ENCODE data around the gene DTD1.

Gene DTD1

DNA sequence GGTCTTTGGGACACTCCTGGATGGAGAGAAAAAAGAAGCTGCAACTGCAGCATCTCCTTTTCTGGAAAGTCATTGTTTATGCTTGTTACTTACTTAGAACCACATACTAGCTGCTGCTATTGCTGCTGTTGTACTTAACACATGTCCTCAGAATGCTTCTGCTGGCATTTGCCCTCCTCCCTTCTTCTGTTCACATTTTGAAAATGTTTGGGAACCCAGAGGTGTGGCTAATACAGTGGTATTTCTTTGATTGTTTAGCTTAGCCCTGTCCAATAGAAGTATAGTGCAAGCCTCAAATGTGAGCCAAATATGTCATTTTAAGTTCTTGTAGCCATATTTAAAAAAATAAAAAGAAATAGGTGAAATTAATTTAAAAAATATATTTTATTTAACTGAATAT, 8.4 kb downstream of the DTD1 start:
- H3K36me3 ChIP-seq = peaks cover 0 to 12% (median 8%) of the 10 kb centered on the region in 11 experiments; a peak in 5 of 22 replicates
- H3K4me1 ChIP-seq = no peaks in the 10 kb centered on the region
- no peaks in the 10 kb centered on the region for H3K27me3 ChIP-seq
- H3K4me2 ChIP-seq = no peak overlapping the region
- no peak overlapping the region for H3K27ac ChIP-seq
- H3K9ac ChIP-seq = no peak overlapping the region
- H3K4me3 ChIP-seq = no peak overlapping the region
- peaks cover 4 to 12% (median 6%) of the 10 kb centered on the region in 11 experiments; a peak in 16 of 22 replicates for H3K9me3 ChIP-seq (replicated peaks in 1 of 11)
- no peaks in the 10 kb centered on the region for H4K20me1 ChIP-seq
- no peak for TF ChIP-seq Cebpa-rat (IDR thresholded peaks at IDR 0.05)

DNA sequence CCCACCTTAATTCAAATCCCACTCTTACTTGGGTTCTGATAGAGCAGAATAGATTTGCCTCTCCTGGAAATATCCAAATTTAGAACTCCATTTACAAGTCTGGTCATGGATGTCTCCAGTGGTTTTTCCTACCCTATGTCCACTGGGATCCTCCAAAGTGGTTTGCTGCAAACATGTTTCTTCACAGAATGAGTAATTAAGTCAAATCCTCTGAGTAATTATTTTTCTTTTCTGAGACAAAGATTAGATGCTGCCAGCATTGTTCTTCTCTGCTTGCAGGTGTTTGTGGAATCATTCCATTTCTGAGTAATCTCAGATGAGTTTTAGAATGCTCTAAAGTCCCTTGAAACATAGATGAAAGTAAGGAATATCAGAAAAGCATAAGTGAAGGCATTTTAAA, 21.9 kb downstream of the DTD1 start:
- H3K4me2 ChIP-seq = no peak overlapping the region
- peaks cover 0 to 6% (median 0%) of the 10 kb centered on the region in 10 experiments; a peak in 1 of 20 replicates for H3K4me1 ChIP-seq
- no peaks in the 10 kb centered on the region for H3K9me3 ChIP-seq (replicated peaks in 1 of 11)
- H3K27ac ChIP-seq = no peak overlapping the region
- H3K9ac ChIP-seq = no peak overlapping the region
- H3K4me3 ChIP-seq = no peak overlapping the region
- no peaks in the 10 kb centered on the region; a peak in 1 of 22 replicates for H3K36me3 ChIP-seq
- H4K20me1 ChIP-seq = no peaks in the 10 kb centered on the region; a peak in 1 of 22 replicates
- TF ChIP-seq Cebpa-rat (IDR thresholded peaks at IDR 0.05) = no peak
- no peaks in the 10 kb centered on the region for H3K27me3 ChIP-seq

DNA sequence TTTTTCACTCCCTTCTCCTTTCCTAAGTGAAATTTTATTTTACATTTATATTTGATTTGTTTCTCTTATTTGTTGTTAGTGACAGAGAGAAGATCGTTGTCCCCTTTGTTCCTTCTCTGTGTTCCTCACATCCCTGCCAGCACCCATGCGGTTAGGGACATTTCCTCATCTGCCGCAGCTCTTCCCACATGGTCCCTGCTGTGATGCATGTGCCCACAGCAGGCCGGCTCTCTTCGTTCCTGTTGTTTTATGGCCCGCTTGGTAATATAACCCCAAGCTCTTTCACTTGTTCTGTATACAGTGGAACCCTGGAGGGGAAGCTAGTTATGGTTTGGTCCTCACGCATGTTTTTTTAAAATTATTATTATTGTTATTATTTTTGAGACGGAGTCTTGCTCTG, 23.6 kb downstream of the DTD1 start:
- Histone ChIP-seq H4K20me1 (no peaks in the 10 kb centered on the region; a peak in 1 of 22 replicates), H3K9ac (no peak overlapping the region), H3K36me3 (no peaks in the 10 kb centered on the region; a peak in 1 of 22 replicates), H3K4me2 (no peak overlapping the region), H3K27ac (no peak overlapping the region), H3K27me3 (no peaks in the 10 kb centered on the region), H3K9me3 (replicated peaks in 1 of 11) (0 out of 22 replicates have a peak, but pooled peaks cover 0 to 2% (median 0%) of the 10 kb centered on the region in 11 experiments), H3K4me1 (peaks cover 0 to 6% (median 0%) of the 10 kb centered on the region in 10 experiments; a peak in 1 of 20 replicates), H3K4me3 (no peak overlapping the region)
- TF ChIP-seq Cebpa-rat (IDR thresholded peaks at IDR 0.05) = no peak

DNA sequence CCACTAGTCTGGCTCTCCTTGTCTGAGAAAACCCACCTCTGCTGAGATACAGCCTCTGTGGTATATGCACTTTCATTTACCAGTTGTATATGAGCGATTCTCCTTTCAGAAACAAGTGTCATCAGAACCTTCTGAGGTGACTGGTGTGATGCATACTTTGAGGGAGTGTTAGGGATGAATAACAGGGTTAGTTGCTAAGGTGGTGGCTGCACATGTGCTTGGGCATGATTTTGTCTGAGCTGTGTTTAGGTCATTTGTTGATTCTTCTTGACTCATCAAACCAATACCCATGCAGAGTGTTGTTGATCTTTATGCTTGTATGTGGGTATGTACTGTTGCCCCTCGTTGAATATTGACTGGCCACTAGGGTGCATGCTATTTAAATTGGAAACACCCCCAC, 25.7 kb downstream of the DTD1 start:
- TF ChIP-seq Cebpa-rat (IDR thresholded peaks at IDR 0.05) = no peak
- Histone ChIP-seq H4K20me1 (no peaks in the 10 kb centered on the region; a peak in 1 of 22 replicates), H3K9ac (no peak overlapping the region), H3K9me3 (replicated peaks in 1 of 11) (peaks cover 0 to 6% (median 0%) of the 10 kb centered on the region in 11 experiments; a peak in 1 of 22 replicates), H3K27ac (no peak overlapping the region), H3K27me3 (no peaks in the 10 kb centered on the region), H3K4me3 (no peak overlapping the region), H3K36me3 (no peaks in the 10 kb centered on the region; a peak in 1 of 22 replicates), H3K4me1 (peaks cover 0 to 6% (median 0%) of the 10 kb centered on the region in 10 experiments; a peak in 1 of 20 replicates), H3K4me2 (no peak overlapping the region)

DNA sequence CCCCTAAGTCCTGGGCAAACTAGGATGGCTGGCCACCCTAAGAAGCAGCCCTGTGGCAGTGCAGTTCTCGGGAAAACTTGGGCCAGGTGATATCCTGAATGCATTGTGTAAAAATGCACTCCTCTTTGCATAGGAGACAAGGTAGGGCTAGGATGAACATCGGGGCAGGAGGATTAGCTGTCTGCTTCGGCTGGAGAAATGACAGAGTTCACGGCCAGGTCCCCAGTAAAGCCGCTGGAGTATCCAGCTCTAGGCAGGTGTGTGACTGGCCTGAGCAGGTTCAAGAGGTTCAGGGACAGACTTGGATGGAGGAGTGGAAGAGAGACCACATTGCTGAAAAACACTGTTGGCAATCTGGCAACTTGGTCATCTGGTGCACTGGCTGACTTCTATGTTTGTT, 26.4 kb downstream of the DTD1 start:
- peaks cover 0 to 6% (median 0%) of the 10 kb centered on the region in 11 experiments; a peak in 1 of 22 replicates for H3K9me3 ChIP-seq (replicated peaks in 1 of 11)
- no peak overlapping the region for H3K9ac ChIP-seq
- no peaks in the 10 kb centered on the region for H3K27me3 ChIP-seq
- no peak overlapping the region for H3K4me2 ChIP-seq
- no peaks in the 10 kb centered on the region; a peak in 1 of 22 replicates for H3K36me3 ChIP-seq
- H3K4me3 ChIP-seq = no peak overlapping the region
- no peak for TF ChIP-seq Cebpa-rat (IDR thresholded peaks at IDR 0.05)
- H3K4me1 ChIP-seq = peaks cover 0 to 6% (median 0%) of the 10 kb centered on the region in 10 experiments; a peak in 1 of 20 replicates
- H3K27ac ChIP-seq = no peak overlapping the region
- H4K20me1 ChIP-seq = no peaks in the 10 kb centered on the region; a peak in 1 of 22 replicates

DNA sequence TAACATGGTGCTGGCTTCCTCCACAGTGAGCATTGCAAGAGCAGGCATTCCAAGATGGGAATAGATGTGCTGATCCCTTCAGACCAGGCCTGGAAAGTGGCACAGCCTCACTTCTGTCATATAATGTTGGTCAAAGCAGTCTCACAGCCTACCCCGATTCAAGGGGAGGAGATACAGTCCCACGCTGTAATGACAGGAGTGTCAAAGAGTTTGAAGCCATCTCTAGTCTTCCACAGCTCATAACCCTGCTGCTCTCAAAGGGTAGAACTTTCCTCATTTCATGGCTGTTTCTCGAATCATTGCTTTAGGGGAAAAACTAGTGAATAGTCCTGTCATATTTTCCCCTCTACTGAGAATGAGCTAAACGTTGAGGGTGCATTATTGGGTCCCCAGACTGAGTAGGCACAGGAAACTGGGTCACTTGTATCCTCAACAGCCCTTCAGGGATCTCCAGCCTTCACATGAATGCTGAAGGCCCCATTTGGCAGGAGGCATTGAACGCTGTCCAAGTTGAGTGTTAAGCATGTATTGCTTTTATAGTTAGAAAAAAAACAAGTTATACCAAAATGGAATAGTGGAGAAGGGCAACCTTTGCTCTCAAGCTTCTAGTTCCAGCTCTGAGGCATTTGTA, 27.3 kb downstream of the DTD1 start:
- Histone ChIP-seq H3K36me3 (no peaks in the 10 kb centered on the region; a peak in 1 of 22 replicates), H3K4me2 (no peak overlapping the region), H3K4me1 (peaks cover 0 to 6% (median 0%) of the 10 kb centered on the region in 10 experiments; a peak in 1 of 20 replicates), H3K27ac (no peak overlapping the region), H4K20me1 (no peaks in the 10 kb centered on the region; a peak in 1 of 22 replicates), H3K27me3 (no peaks in the 10 kb centered on the region), H3K9ac (no peak overlapping the region), H3K9me3 (replicated peaks in 1 of 11) (peaks cover 0 to 6% (median 0%) of the 10 kb centered on the region in 11 experiments; a peak in 1 of 22 replicates), H3K4me3 (no peak overlapping the region)
- no peak for TF ChIP-seq Cebpa-rat (IDR thresholded peaks at IDR 0.05)

DNA sequence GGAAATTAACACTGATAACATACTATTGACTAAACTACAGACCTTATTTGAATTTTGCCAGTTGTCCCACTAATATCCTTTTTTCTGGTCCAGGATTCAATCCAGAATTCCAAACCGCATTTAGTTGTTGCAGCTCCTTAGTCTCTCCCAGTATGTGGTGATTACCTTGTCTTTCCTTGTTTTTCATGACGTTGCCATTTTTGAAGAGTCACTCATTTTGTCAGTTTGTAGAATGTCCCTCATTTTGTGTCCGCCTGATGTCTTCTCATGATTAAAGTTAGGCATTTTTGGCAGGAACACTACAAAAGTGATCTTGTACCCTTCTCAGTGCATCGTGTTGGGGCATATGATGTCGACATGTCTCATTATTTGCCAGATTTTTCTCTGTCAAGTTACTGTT, 33.1 kb downstream of the DTD1 start:
- Histone ChIP-seq H3K36me3 (no peaks in the 10 kb centered on the region), H3K4me3 (no peak overlapping the region), H3K9ac (no peak overlapping the region), H3K4me1 (no peaks in the 10 kb centered on the region), H3K27ac (no peak overlapping the region), H4K20me1 (no peaks in the 10 kb centered on the region), H3K4me2 (no peak overlapping the region), H3K9me3 (replicated peaks in 1 of 11) (peaks cover 0 to 6% (median 0%) of the 10 kb centered on the region in 11 experiments; a peak in 1 of 22 replicates), H3K27me3 (no peaks in the 10 kb centered on the region)
- TF ChIP-seq Cebpa-rat (IDR thresholded peaks at IDR 0.05) = no peak

DNA sequence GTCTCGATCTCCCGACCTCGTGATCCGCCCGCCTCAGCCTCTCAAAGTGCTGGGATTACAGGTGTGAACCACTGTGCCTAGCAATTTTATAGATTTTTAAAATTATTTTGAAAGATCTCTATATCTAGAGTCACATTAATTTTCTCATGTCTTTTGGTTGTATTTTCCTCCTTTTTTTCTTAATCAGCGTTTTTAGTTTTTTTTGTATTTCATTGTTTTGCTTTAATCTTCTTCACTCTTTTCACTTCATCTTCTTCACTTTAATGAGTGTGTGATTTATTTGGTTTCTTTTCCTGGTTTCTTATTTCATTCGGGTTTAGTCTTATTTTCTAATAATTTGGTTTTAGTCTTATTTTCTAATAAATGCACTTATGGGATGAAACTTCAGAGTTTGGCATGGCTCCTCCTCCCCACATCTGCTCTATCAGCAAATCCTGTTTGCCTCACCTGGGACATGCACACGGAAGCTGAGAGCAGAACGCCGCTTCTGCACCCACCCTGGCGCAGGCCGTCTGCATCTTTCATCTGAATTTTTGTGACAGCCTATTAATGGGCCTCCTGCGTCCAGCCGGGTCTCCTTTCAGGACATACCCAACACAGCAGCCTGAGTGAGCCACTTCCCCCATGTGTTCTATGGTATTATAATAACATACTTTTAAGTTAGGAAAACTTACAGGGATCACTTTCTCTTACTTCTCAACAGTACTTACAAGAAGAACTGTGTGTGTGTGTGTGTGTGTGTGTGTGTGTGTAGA, 35.5 kb downstream of the DTD1 start:
- H3K4me3 ChIP-seq = no peak overlapping the region
- no peak for TF ChIP-seq Cebpa-rat (IDR thresholded peaks at IDR 0.05)

DNA sequence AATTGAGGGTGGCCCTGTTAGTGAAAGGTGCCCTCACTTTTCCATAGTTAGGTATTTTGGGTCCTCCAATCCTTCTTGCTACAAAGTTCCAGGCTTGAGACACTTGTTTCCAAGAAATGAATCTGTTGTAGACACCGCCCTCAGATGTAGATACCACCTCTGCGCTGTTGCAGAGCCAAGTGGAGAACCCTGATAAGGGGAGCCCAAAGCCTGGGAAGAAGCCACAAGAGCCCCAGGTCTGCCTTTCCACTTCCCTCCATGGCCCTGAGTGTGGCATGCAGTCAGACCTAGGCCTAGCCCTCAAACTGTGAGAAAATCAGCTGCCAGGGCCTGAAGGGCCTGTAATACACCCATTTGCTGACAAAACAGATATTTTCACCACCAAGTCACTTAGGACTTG, 37.1 kb downstream of the DTD1 start:
- 0 out of 22 replicates have a peak, but pooled peaks cover 0 to 6% (median 0%) of the 10 kb centered on the region in 11 experiments for H3K9me3 ChIP-seq (replicated peaks in 1 of 11)
- no peak overlapping the region for H3K4me3 ChIP-seq

More for the DNA sequence above, 35.5 kb downstream of the DTD1 start:
- H4K20me1 ChIP-seq = no peaks in the 10 kb centered on the region
- H3K27me3 ChIP-seq = no peaks in the 10 kb centered on the region
- no peaks in the 10 kb centered on the region for H3K36me3 ChIP-seq
- H3K9me3 ChIP-seq (replicated peaks in 1 of 11) = no peaks in the 10 kb centered on the region
- H3K4me1 ChIP-seq = no peaks in the 10 kb centered on the region
- H3K4me2 ChIP-seq = no peak overlapping the region
- H3K27ac ChIP-seq = no peak overlapping the region
- no peak overlapping the region for H3K9ac ChIP-seq

More for the DNA sequence above, 37.1 kb downstream of the DTD1 start:
- Histone ChIP-seq H3K27ac (no peak overlapping the region), H3K9ac (no peak overlapping the region), H3K4me1 (no peaks in the 10 kb centered on the region), H4K20me1 (no peaks in the 10 kb centered on the region), H3K36me3 (no peaks in the 10 kb centered on the region), H3K27me3 (no peaks in the 10 kb centered on the region), H3K4me2 (no peak overlapping the region)
- no peak for TF ChIP-seq Cebpa-rat (IDR thresholded peaks at IDR 0.05)
